SK-N-MC (cell line): ENCODE results near the gene NIPAL3.

Experiments
- EZH2 ChIP-seq: fragments of 200-600 bp; sonication (generic); IDR thresholded peaks from one replicate; pipeline ENCODE4 v1.6.1; 2017; ENCODE audit warnings: antibody characterized with exemption
- POLR2AphosphoS5 ChIP-seq: IDR thresholded peaks from 2 replicates; pipeline ENCODE4 v1.6.1; 2012; ENCODE audit warnings: mild to moderate bottlenecking, low read depth, low read length, borderline replicate concordance

DNA sequence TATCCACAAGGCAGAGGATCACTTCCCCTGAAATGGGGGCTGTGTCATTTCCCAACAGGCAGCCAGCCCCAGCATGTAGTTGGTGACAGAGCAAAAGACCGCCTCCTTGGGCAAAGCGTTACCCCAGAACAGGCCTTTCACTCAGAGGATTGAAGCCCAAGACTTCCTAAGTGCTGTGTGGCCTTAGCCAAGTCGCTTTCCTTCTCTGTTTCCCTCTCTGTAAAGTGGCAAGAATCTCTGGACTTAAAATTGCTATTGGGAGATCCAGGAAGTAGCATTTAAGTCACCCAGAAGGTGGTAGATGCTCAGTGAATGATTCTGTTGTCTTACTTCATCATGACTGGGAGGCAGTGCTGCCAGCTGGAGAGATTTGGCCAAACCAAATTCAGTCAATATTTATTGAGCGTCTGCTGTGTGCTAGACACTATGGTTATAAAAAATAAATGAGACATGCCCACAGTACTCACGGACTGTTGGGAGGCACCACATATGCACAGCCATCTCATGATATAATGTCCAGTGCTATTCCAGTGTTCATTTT is 35.3 kb downstream of the NIPAL3 start:
- TF ChIP-seq EZH2 (no peak), POLR2AphosphoS5 (no peak)
